GM12878 (cell line): ENCODE results near the gene ZMIZ1. TPM values are rescaled to one million over a fixed set of nuclear protein-coding genes. Genes with fewer than 3 reads are reported as not detected.

Experiments
- ATAC-seq: fragments of 200-7000 bp; cut with Tn5 transposase; 3 replicates; pipeline ENCODE4 v1.9.1; 2020; ENCODE audit warnings: mild to moderate bottlenecking, moderate library complexity
- BruUV-seq: library from RNA; stranded (reverse); fragments of 400-500 nt; replicated peaks from 2 replicates; lab custom pipeline; 2021; lab: Mats Ljungman, UMichigan
- CTCF ChIA-PET: fragments of 300-600 bp; sonication (Branson Sonifier 250); formaldehyde crosslinking; extraction: SDS; loops from one replicate; lab custom pipeline; 2021; ENCODE audit warnings: inconsistent platforms; lab: Yijun Ruan, JAX
- POLR2A ChIA-PET: fragments of 350-600 bp; formaldehyde crosslinking; extraction: SDS; loops from one replicate; lab custom pipeline; 2021; ENCODE audit warnings: inconsistent platforms; lab: Charles Lee
- RAD21 ChIA-PET: fragments of 300-600 bp; sonication (Branson Sonifier 250); formaldehyde crosslinking; loops from one replicate; lab custom pipeline; 2023; ENCODE audit warnings: antibody characterized with exemption; ENCODE audit not compliant: unreplicated experiment; lab: Charles Lee
- SMC1A ChIA-PET: fragments of 300-600 bp; sonication (Branson Sonifier 250); formaldehyde crosslinking; loops from one replicate; lab custom pipeline; 2023; ENCODE audit not compliant: unreplicated experiment, uncharacterized antibody; lab: Charles Lee
- DNase-seq: peaks from one replicate; pipeline ENCODE4 v3.0.0-alpha.2; 2011; ENCODE audit warnings: low read depth, low spot score
- FAIRE-seq: peaks from 3 replicates; lab custom pipeline; 2011; peaks lifted over from hg19 to GRCh38; lab: Jason Lieb, UNC
- H2AFZ ChIP-seq: 2 replicates; pipeline ENCODE4 v1.6.0; 2011; ENCODE audit warnings: low read depth, low read length, control low read depth; ENCODE audit not compliant: control insufficient read depth
- H3K27ac ChIP-seq: 2 replicates; pipeline ENCODE4 v1.5.1; 2011; ENCODE audit warnings: control low read depth; ENCODE audit not compliant: control insufficient read depth, insufficient read depth
- H3K27me3 ChIP-seq, 2 experiments: replicated peaks in 1 of 2; 2 replicates each; pipeline versions ENCODE4 v1.6.0 to v1.6.1; 2011; ENCODE audit warnings: low read length in 1 of 2; ENCODE audit not compliant: control insufficient read depth in 2 of 2, insufficient read depth in 2 of 2
- H3K36me3 ChIP-seq, 2 experiments: 2 replicates each; pipeline ENCODE4 v1.5.1; 2011; ENCODE audit warnings: low read length in 1 of 2; ENCODE audit not compliant: control insufficient read depth in 2 of 2, insufficient read depth in 2 of 2
- H3K4me1 ChIP-seq: 2 replicates; pipeline ENCODE4 v1.6.1; 2011; ENCODE audit warnings: mild to moderate bottlenecking, low read length, moderate library complexity, mixed read lengths; ENCODE audit not compliant: control insufficient read depth, insufficient read depth
- H3K4me2 ChIP-seq: 2 replicates; pipeline ENCODE4 v1.6.0; 2011; ENCODE audit warnings: control low read depth; ENCODE audit not compliant: control insufficient read depth, insufficient read depth
- H3K4me3 ChIP-seq: fragments of 200-600 bp; sonication (generic); 2 replicates; pipeline ENCODE4 v1.5.1; 2016
- H3K79me2 ChIP-seq: 2 replicates; pipeline ENCODE4 v1.6.0; 2011; ENCODE audit warnings: low read length; ENCODE audit not compliant: control insufficient read depth, insufficient read depth
- H3K9ac ChIP-seq: 2 replicates; pipeline ENCODE4 v1.8.0; 2011; ENCODE audit warnings: low read length, control low read depth, mixed read lengths; ENCODE audit not compliant: control insufficient read depth, insufficient read depth
- H3K9me3 ChIP-seq: replicated peaks from 3 replicates; pipeline ENCODE4 v1.5.1; 2011; ENCODE audit warnings: mild to moderate bottlenecking, low read length; ENCODE audit not compliant: control insufficient read depth, insufficient read depth
- H4K20me1 ChIP-seq: 2 replicates; pipeline ENCODE4 v1.6.0; 2011; ENCODE audit not compliant: control insufficient read depth, insufficient read depth
- HCFC1 ChIP-seq: fragments of 150-350 bp; IDR thresholded peaks from 2 replicates; pipeline ENCODE4 v1.6.1; 2014; ENCODE audit warnings: low read length
- KLF5 ChIP-seq: fragments of 450-650 bp; IDR thresholded peaks from 2 replicates; pipeline ENCODE4 v1.6.1; 2014; ENCODE audit warnings: mild to moderate bottlenecking; ENCODE audit not compliant: partially characterized antibody
- PAX5 ChIP-seq: IDR thresholded peaks from 2 replicates; pipeline ENCODE4 v1.6.1; 2011; ENCODE audit warnings: low read depth, low read length, borderline replicate concordance
- POU2F2 ChIP-seq: IDR thresholded peaks from 3 replicates; pipeline ENCODE4 v1.6.1; 2011; ENCODE audit warnings: low read depth, mild to moderate bottlenecking, low read length, borderline replicate concordance
- SIN3A ChIP-seq: IDR thresholded peaks from 2 replicates; pipeline ENCODE4 v1.6.1; 2012; ENCODE audit warnings: low read depth, low read length, improper control_type of control experiment
- SMAD1 ChIP-seq: fragments of 450-650 bp; IDR thresholded peaks from 2 replicates; pipeline ENCODE4 v1.6.1; 2018; ENCODE audit warnings: mild to moderate bottlenecking, low read depth; ENCODE audit not compliant: partially characterized antibody
- WGBS: methylation state at CpG from one replicate; pipeline ENCODE4 v1.1.6; 2016; ENCODE audit warnings: low lambda C conversion rate; ENCODE audit not compliant: insufficient replicate concordance, insufficient coverage; ENCODE audit errors: missing lambda C conversion rate; 5-methylcytosine and 5-hydroxymethylcytosine counted together
- in situ Hi-C: fragments of 300-500 bp; cut with MboI; formaldehyde crosslinking; loops from 9 replicates; pipeline ENCODE4 v1.14.3; 2018; ENCODE audit warnings: mixed read lengths
- intact Hi-C: fragments of 100-400 bp; cut with micrococcal nuclease; formaldehyde crosslinking; loops from one replicate; pipeline ENCODE4 v1.14.2; 2022; ENCODE audit not compliant: unreplicated experiment
- polyA plus RNA-seq, 11 experiments: library from polyadenylated mRNA; depleted of rRNA in 4 of 11; unstranded in 6 of 11; stranded (reverse) in 5 of 11; fragments of >200 nt; fragmentation: Nextera tagmentation in 4 of 11; fragmentation: Illumina TruSeq in 1 of 11; extraction: Ambion mirVana in 4 of 11; extraction: Trizol in 1 of 11; gene quantifications; 1 replicate in 1 of 11; 2 replicates in 10 of 11; pipeline versions ENCODE4 v1.2.1 to v1.2.3, GENCODE V29; 2011 to 2016; ENCODE audit warnings: inconsistent platforms in 2 of 11, missing spikeins in 2 of 11, low read depth in 1 of 11
- total RNA-seq, 4 experiments: library from RNA; depleted of rRNA in 3 of 4; stranded (reverse); fragments of >200 nt in 3 of 4; fragmentation: Illumina TruSeq in 1 of 4; extraction: Trizol in 1 of 4; gene quantifications; 2 replicates each; pipeline versions ENCODE4 v1.2.1 to v1.2.3, GENCODE V29; 2013 to 2021

The ZMIZ1 gene
- total and polyA plus RNA-seq, 10 of the 15 experiments (the other 5 are each of a cell fraction or from before 2014, with no cell fraction given), result 3.1 to 82.3 (median 14.9) TPM

DNA sequence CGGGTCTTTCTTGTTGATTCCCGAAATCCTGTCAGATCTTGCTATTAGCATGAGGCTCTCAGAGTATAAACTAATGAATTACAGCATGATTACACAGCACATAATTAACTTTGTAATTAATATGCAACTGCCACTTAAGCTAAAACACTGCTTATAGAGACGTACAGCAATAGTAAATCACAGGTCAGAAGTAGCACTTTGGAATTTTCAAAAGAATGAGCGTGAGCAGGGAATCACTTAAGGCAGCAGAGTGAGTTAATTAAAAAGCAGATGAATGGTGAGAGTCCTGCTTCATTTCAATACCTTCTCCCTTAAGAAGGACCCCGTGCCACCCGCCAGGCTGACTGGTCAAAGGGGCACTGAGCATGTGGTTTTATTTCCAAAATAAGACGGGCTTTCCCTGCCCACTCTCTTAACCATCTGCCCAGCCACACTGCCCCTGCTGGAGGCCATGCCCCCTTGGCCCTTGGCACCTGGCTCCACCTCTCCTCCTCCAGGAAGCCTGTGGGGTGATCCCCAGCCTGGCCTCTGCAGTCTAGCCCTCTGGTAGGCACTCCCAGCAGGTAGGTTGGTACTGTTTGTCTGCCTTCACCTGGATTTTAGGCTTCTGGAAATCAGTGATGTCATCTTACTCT, 117.8 kb downstream of the ZMIZ1 start:
- RAD21 ChIA-PET, result interaction anchor here (1.1 kb wide), 1 partner anchor 9 kb away, joined by 3 read pairs; no protein-coding TSS in a partner anchor
- no TSS peak for BruUV-seq
- no peak for FAIRE-seq

DNA sequence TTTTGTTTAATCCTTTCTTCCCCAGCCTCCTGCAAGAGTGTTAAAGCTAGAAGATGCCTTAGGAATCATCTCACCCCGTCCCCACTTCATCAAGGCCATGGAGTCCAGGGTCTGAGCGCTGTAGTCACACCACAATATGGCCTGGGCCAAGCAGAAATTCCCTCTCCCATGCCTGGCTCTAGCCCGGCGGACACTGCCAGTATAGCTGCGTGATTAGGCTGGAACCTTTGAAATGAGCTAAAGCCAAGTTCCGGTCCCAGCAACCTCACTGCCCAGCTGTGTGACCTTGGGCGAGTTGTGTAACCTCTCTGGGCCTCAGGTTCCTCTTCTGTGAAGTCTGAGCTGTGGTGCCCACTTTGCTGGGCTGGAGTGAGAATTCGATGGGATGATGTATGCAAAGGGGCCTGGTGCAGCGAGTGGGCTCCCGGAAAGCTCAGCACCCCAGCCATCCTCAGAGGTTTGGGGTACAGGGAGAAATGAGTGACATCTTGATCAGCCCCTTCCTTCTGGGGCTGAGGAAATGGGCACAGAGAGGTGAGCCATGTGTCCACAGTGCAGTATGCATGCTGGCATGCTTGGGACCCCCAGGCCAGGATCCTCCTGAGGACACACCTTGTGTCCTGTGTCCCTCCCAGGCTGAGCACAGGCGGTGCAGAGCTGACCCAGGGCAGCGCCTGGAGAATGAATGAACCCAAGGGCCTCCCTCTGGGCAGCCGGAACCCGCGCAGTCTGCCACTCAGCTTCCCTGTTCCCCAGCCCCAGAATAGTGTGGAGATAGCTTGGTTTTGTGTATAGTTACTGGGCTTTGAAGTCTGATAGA, 118.6 kb downstream of the ZMIZ1 start:
- Histone ChIP-seq H3K9me3 (no peaks in the 10 kb centered on the region), H3K4me2 (no peak overlapping the region), H4K20me1 (no peaks in the 10 kb centered on the region), H2AFZ (no peak overlapping the region), H3K4me1 (no peaks in the 10 kb centered on the region), H3K4me3 (no peak overlapping the region), H3K27me3 (no peaks in the 10 kb centered on the region), H3K27ac (no peak overlapping the region), H3K9ac (no peak overlapping the region), H3K79me2 (no peaks in the 10 kb centered on the region), H3K36me3 (no peaks in the 10 kb centered on the region)
- RAD21 ChIA-PET, result interaction anchor here (1.1 kb wide), 1 partner anchor 8 kb away, joined by 3 read pairs; no protein-coding TSS in a partner anchor
- SMC1A ChIA-PET, result no interaction called here
- CTCF ChIA-PET, result interaction anchor here (1.1 kb wide), 1 partner anchor 9 kb away, joined by 3 read pairs; no protein-coding TSS in a partner anchor
- WGBS, result 58% methylated on average over 15 of the region's 15 CpGs
- TF ChIP-seq SIN3A (no peak), KLF5 (no peak), SMAD1 (no peak), POU2F2 (no peak)
- FAIRE-seq, result no peak
- no peak for ATAC-seq
- BruUV-seq, result no TSS peak
- no peak for DNase-seq
- intact Hi-C loops, result no loop called here
- POLR2A ChIA-PET, result no interaction called here
- in situ Hi-C loops, result no loop called here

More for the DNA sequence above, 117.8 kb downstream of the ZMIZ1 start:
- DNase-seq, result no peak
- Histone ChIP-seq H2AFZ (no peak overlapping the region), H3K9ac (no peak overlapping the region), H3K79me2 (no peaks in the 10 kb centered on the region), H3K4me1 (no peaks in the 10 kb centered on the region), H3K4me3 (no peak overlapping the region), H3K36me3 (no peaks in the 10 kb centered on the region), H3K27ac (no peak overlapping the region), H3K9me3 (no peaks in the 10 kb centered on the region), H4K20me1 (no peaks in the 10 kb centered on the region), H3K4me2 (no peak overlapping the region), H3K27me3 (no peaks in the 10 kb centered on the region)
- ChIA-PET POLR2A (no interaction called here), CTCF (interaction anchor here (1.1 kb wide), 1 partner anchor 9 kb away, joined by 3 read pairs; no protein-coding TSS in a partner anchor), SMC1A (no interaction called here)
- in situ Hi-C loops, result no loop called here
- ATAC-seq, result peak; percentile 46
- 11% methylated on average over 7 of the region's 7 CpGs for WGBS
- TF ChIP-seq HCFC1 (no peak), PAX5 (no peak)
- intact Hi-C loops, result no loop called here
